ENCODE measurements around the gene USP31.

Gene USP31

DNA sequence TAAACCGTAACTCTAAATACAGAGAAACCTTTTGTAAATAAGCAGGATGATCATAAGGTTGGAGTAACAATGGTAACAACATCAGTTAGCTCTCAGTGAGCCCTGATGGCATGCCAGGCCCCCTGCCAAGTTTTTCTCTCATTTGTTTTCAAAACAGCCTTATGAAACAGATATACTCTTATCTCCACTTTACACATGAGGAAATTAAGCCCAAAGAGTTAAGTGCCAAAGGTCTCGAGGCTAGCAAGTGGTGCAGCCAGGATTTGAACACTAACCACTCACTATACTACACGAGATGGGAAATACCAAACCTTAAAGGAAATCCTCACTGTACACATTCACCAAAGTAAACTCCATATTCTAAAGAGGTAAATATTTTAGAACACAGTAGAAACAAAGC lies 15.0 kb downstream of the USP31 start:
- FAIRE-seq (no peak), DNase-seq (ENCODE audit: insufficient read length, low spot score) (no peak)
- TF ChIP-seq CTCF (IDR thresholded peaks at IDR 0.05; ENCODE audit: insufficient read depth, missing control alignments), result no peak

DNA sequence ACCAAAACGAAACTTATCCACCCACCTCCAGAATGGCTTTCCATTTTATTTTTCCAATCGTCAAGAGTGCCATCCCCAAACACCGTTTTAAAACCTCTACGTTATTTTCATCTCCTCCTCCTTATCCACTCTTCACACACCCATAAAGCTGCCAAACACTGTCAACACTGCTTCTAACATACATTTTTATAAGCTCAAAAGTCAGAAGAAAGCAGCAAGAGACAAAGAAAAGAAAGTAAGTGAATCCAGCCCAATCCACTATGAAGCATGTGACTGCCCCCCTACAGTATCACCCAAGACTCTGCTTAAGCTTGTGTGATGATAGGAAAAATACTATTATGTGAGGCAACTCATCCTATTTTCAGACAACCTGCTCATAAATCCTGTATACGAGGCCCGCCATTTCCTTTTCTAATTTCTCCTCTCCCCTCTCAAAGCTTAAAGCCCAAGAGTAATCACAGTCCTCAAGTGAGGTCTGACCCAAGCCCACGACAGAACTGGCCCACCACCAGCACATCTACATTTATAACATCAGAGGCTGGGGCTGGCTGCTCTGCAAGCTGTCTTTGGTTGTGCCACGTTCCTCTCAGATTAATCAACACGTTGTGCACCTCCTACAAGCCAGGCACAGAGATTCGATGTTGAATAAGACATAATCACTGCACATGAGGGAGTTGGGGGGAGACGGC lies 16.3 kb downstream of the USP31 start:
- no peak for TF ChIP-seq CTCF (IDR thresholded peaks at IDR 0.05; ENCODE audit: insufficient read depth, missing control alignments)
- FAIRE-seq (no peak), DNase-seq (ENCODE audit: insufficient read length, low spot score) (no peak)

DNA sequence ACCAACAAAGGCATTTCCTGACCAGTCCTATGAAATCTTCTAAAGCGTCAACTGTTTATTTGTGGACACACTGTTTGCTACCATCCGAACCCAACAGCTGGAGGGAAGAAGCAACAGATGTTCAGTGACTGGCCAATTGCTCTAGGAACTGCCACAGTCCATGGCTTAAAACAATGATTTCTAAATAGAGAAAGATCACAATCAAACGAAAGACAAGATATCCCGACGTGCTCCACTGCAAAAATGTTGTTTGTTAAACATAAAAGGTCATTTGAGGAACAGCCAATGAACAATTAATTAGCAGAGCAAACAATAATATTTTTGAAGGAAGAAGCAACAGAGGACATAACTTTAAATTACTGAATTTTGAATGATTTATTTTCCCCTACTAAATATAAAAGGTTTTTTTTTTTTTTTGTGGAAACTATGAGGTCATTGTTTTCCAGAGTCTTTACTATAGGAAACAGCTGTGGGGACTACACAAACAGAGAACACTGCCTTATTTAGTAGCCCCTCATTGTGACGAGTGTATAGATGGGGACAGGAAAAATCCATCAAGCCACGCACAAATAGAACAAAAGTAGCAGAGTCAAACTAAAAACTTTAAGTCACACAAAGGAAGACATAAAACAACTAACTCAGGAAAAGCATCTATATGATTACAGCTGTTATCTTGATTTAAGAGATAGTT lies 17.2 kb downstream of the USP31 start:
- no peak for FAIRE-seq
- no peak for TF ChIP-seq CTCF (IDR thresholded peaks at IDR 0.05; ENCODE audit: insufficient read depth, missing control alignments)
- DNase-seq (ENCODE audit: insufficient read length, low spot score), result no peak

DNA sequence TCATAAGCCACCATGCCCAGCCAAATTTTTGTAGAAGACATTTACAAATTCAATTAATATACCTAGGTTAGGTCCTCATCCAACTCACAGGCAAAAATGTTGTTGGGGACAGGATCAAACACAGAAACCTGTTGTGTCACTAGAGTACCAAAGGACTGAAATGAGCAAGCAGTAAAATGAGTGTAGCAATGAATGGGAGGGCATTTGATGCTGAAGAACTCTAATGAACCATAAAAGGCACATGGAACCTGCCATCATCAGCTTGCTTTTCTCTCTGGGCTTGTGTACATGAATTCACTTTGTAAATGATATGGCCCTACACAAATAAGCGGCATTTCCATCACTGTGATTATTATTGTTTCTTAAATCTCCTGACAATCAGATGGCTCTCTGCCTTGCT lies 17.8 kb downstream of the USP31 start:
- DNase-seq (ENCODE audit: insufficient read length, low spot score), result no peak
- FAIRE-seq, result no peak
- TF ChIP-seq CTCF (IDR thresholded peaks at IDR 0.05; ENCODE audit: insufficient read depth, missing control alignments), result no peak

DNA sequence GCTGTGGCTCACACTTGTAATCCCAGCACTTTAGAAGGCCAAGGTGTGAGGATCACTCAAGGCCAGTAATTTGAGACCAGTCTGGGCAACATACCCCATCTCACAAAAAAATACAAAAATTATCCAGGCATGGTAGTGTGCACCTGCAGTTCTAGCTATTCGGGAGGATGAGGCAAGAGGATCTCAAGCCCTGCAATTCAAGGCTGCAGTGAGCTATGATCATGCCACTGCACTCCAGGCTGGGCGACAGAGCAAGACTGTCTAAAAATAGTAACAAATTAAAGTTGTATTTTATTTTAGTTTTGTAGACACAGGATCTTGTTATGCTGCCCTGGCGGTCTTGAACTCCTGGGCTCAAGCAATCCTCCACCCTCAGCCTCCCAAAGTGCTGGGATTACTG lies 18.2 kb downstream of the USP31 start:
- FAIRE-seq, result no peak
- no peak for DNase-seq (ENCODE audit: insufficient read length, low spot score)
- TF ChIP-seq CTCF (IDR thresholded peaks at IDR 0.05; ENCODE audit: insufficient read depth, missing control alignments), result no peak

- no peak for TF ChIP-seq CTCF (IDR thresholded peaks at IDR 0.05; ENCODE audit: insufficient read depth, missing control alignments)
- FAIRE-seq (no peak), DNase-seq (ENCODE audit: insufficient read length, low spot score) (no peak)
Measured at GRCh38 chr16:23129686-23130085, 19.6 kb downstream of the USP31 start.

- no peak for TF ChIP-seq CTCF (IDR thresholded peaks at IDR 0.05; ENCODE audit: insufficient read depth, missing control alignments)
- DNase-seq (ENCODE audit: insufficient read length, low spot score), result no peak
- FAIRE-seq, result no peak
Measured at GRCh38 chr16:23128056-23128455, 21.2 kb downstream of the USP31 start.
